ENCODE results near the gene ABCD1.
"Not testable (repeated sequence)": the region's sequence is repeated elsewhere in the genome, so short reads cannot be mapped to it uniquely, and the experiment has no call there.

Gene ABCD1

DNA sequence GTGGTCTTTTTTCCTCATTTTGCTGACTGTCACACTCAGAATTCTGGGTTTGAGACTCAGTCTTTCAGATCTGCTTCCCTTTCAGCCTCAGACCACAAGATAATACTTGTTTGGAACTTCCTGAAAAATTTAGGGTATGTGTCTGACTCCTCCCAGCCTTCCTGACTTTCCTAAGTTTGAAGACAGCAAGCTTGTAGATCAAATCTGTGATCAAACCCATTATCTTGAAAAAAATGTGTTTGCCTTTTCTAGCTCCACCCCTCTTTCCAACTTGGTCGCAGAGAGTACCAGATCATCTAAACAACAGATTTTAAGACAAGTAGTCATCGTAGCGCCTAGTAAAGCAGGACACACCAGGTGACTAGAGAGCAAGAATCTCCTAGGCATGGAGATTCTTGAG lies 10.4 kb upstream of the ABCD1 start:
- DNase-seq: no peak

DNA sequence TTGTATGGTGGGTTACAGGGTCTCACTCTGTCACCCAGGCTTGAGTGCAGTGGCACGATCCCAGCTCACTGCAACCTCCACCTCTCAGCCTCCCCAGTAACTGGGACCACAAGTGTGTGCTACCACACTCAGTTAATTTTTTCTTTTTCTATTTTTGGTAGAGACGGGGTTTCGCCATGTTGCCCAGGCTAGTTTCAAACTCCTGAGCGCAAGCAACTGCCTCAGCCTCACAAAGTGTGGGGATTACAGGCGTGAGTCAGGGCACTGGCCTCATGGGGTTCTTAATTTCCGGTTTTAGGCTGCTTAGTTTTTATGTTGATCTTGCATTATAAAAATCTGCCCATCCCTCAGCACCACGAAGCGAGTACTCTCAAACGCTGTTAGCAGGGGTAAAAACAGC lies 7.2 kb upstream of the ABCD1 start:
- DNase-seq: no peak

DNA sequence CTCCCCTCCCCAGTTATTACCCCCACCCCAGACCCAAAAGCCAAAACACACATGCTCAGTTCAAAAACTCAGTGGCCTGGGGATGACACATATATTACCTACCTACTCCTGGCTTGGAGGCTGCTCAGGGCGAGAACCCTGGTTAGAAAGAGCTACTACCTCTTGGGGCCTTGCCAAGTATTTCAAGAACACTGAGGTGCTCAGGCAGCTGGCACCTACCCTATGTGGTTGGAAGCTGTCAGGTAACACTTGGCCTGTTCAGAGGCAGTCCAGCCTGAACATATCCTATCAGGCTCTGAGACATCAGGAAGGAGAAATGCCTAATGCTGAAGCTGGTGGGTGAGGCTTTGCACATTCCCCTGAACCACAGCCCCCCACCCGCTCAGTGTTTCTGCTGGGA lies 5.4 kb upstream of the ABCD1 start:
- no peak for DNase-seq

DNA sequence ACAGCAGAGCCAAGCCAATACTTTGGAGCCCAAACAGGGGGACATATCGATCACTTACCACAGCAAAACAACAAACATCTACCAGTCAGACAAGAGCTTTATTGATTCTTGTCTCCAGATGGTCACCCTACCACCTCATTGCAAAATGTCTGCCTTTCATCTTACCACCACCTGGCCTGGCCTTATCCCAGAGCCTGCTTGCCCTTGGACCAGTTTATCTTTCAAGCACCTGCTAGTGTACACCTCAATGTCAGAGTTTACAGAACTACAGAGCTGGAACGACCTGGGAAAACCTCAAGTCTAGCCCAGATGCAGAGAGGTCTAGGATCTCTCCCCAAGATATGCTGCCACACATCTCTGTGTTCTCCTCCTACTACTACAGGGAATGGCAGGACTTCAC lies 5.0 kb upstream of the ABCD1 start:
- DNase-seq: no peak

DNA sequence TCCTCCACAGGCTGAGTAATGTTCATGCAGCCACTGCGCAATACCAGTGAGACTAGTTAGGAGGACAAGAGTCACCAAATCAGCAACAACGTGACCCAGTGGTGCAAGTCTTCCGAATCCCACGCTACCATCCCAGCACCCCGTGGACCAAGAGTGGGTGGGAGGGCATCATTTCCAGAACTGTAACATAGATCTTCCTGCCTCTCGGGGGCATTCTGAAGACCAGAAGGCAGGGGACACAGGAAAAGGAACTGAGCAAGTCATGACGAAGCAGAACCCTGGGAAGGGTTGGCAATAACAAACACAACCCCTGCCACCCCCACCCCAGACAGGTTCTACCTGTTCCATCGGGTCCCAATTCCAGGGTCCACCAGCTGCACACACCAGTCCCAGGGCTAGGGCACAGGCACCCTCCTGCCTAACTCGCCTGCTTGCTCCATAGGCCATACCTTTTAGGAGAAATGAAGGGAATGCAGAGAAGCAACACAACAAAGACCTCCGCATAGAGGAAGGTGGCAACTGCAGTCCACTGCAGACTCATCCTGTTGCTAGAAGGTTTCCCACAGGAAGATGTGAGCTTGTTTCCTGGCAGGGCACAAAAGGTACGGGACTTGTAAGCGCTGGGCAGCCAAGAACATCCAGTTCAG lies 1.8 kb upstream of the ABCD1 start:
- DNase-seq: no peak

DNA sequence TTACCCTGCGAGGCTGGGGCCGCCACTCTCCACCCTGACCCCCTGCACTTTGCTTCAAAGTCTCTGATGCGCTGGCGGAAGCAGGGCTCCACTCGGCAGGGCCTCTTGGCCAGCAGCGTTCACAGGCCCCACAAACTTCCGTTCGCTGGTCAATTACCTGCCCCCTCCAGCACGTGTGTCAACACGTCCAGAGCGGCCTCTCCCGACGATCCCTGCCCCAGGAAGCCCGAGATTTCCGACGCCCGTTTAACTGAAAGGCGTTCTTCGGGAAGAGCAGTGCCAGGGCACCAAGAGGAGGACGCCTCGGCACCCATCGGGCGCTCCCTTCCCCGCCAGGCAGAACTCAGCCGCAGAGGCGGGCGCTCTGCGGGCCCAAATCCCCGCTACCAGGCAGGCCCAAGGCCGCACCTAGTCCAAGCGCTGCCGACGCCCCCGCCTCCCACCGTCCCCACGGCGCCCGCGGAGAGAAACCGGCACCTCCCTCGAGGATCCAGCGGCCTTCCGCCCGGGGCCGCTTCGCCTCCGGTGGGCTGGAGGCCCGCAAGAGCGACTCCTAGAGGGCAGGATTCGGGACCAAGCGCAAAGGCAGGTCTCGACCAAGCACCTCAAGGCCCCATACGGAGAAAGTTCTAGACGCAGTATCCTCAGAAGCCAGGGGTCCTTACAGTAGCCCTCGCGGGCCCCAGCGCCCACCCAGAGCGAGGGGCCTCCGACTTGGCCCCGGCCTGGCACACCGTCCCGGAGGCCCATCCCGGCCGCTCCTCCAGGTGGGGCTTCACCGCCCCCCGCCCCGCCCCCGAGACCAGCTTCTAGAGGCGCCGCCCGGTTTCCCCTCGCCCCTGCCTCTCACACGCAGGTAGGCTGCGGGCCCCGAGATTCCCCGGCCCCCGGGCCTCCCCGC lies 1.1 kb upstream of the ABCD1 start:
- DNase-seq: no peak

DNA sequence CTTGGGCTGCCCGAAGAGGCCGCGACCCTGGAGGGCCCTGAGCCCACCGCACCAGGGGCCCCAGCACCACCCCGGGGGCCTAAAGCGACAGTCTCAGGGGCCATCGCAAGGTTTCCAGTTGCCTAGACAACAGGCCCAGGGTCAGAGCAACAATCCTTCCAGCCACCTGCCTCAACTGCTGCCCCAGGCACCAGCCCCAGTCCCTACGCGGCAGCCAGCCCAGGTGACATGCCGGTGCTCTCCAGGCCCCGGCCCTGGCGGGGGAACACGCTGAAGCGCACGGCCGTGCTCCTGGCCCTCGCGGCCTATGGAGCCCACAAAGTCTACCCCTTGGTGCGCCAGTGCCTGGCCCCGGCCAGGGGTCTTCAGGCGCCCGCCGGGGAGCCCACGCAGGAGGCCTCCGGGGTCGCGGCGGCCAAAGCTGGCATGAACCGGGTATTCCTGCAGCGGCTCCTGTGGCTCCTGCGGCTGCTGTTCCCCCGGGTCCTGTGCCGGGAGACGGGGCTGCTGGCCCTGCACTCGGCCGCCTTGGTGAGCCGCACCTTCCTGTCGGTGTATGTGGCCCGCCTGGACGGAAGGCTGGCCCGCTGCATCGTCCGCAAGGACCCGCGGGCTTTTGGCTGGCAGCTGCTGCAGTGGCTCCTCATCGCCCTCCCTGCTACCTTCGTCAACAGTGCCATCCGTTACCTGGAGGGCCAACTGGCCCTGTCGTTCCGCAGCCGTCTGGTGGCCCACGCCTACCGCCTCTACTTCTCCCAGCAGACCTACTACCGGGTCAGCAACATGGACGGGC lies 579 bp downstream of the ABCD1 start:
- DNase-seq: no peak

DNA sequence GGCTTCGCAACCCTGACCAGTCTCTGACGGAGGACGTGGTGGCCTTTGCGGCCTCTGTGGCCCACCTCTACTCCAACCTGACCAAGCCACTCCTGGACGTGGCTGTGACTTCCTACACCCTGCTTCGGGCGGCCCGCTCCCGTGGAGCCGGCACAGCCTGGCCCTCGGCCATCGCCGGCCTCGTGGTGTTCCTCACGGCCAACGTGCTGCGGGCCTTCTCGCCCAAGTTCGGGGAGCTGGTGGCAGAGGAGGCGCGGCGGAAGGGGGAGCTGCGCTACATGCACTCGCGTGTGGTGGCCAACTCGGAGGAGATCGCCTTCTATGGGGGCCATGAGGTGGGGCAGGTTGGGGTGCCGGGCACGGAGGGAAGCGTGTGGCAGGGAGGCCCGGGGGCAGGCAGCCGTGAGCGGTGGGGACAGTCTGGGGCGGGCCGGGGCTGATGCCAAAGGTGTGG lies 1.2 kb downstream of the ABCD1 start:
- DNase-seq: no peak

DNA sequence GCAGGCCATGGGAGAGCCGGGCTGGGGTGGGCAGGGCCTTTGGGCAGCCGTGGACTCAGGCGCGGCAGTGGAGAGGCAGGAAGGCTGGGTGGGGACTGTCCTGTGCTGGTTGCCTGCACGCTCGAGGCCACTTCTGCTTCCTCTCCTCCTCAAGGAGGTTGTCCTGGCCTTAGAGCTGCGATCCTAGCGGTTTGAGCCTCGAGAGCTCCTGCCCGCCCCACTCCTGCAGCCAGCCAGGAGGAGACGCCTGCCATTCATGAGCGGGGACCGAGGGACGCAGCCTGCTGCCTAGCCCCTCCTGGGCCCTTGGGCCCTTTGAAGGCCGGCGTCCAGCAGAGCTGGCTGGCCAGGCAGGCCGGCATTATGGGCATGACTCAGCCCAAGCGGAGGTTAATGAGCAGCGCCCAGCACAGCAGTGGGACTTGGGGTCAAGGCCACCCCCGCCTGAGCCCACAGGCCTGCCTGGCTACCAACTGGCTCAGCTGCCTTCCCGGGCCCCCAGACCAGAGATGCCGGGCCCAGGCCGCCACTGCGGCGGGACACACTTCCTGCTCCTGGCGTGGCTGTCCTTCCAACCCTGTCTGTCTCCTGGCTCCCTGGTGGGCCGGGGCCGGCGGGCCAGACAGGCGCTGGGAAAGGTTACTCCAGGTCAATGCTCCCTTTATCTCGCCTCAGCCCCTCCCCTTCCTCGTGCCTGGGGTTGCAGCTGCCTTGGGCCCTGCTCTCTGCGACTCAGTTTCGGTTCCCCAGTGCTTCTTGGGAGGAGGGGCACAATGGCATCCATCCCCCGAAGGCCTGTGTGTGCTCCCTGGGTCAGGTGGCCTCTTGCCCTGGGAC lies 1.8 kb downstream of the ABCD1 start:
- no peak for DNase-seq

DNA sequence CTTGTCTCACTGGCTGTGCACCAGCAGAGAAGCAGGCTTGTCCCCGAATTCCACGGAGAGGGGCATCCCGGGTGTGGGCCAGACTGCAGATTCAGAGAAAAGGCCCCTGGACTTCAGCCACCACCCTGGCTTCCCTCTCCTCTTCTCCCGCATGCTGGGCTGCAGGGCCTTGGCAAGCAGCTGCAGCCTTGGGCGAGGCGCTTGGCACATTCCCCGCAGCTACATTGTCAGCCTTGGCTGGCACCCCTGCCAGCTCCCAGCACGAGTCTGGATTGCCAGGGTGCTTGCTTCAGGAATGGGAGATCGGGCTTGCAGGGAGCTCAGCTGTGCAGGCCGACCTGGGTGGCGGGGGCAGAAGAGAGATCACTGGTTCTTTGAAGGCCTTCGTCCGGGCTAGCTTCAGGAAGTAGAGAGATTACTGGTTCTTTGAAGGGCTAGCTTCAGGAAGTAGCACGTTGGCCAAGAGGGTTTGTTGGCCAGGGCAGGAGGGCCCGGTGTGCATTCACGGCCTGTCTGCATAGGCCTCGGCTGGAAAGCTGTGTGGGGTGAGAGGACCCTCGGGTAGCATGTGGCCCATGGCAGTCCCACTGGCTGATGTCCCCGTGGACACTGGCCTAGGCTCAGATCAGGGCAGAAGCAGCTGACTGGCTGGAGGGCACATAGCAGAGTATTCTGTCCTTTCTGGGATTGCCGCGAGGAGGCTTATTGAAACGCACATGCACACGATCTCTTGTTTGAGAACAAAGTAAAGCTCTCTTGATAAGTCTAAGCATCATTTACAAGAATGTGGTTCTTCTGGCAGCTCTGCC lies 2.7 kb downstream of the ABCD1 start:
- no peak for DNase-seq

DNA sequence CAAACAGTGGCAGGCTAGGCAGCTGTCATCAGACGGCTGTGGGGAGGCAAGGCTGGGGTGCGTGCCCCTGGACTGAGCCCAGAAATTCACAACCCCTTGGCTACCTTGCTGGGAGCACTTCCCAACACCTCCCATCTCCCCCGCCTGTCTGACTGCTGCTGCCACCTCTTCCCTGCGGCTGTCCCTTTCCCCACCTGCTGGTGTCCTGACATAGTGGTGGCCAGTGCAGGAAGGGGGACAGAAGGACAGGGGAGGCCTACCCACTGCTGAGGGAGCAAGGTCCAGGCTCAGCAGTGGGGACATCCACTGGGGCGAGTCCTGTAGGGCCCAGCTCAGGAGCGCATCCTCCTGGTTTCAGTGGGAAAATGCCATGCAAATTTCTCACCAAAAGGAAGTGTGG lies 3.4 kb downstream of the ABCD1 start:
- DNase-seq: no peak

DNA sequence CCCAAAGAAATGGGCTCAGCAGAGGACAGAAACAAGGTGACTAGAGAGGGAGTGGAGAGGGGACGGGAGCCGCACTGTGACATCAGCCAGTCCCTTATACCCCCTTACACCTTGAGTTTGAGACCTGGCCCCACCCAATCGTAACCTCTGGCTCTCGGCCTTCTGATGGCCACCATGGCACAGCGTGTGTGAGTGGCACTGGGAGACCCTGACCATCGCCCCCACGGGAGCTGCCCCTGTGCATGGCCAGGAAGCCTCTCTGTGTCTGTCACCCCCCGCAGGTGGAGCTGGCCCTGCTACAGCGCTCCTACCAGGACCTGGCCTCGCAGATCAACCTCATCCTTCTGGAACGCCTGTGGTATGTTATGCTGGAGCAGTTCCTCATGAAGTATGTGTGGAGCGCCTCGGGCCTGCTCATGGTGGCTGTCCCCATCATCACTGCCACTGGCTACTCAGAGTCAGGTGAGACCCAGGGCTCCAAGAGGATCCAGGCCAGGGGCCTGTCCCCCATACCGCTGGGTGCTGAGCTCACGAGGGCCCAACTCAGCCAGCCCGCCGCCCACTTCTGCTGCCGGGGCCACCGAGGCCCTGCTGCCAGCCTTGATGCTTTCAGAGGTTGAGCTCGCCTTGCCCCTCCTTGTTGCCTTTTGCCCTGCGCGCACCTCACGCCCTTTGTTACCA lies 4.4 kb downstream of the ABCD1 start:
- DNase-seq: no peak

DNA sequence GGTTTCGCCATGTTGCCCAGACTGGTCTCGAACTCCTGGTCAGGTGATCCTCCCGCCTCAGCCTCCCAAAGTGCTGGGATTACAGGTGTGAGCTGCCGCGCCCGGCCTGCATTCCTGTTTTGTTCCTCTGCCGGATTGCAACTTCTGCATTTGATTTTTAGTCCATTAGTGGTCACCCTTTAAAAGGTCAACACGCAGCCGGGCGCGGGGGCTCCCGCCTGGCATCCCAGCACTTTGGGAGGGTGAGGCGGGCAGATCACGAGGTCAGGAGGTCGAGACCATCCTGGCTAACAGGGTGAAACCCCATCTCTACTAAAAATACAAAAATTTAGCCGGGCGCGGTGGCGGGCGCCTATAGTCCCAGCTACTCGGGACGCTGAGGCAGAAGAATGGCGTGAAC lies 5.5 kb downstream of the ABCD1 start:
- DNase-seq: not testable (repeated sequence)

DNA sequence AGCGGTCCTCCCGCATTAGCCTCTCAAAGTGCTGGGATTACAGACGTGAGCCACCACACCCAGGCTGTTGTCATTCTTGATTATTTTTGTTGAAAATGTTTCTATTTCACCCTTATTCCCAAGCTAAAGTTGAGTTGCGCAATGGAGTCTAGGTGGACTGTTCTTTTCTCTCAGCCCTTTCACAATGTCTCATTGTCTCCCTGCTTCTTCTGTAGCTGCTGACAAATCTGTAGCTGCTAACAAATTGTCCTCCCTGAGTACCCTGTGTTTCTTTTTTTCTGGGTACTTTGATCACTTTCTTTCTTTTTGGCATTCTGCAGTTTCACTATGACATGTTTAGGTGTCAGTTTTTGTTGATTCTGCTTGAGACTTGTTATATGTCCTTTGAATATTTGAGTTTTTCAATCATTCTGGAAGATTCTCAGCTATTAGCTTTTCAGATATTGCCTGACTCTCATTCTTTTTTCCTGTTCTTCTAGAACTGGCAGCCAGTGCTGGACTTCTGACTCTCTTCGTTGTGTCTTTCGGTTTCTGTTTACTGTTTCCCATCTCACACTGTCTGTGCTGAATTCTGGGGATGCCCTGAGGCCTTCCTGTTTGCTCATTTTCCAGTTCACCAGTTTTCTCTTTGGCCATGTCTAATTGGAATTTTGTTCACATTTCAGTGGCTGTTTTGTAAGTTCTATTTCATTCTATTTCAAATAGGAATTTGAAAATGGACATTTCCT lies 6.6 kb downstream of the ABCD1 start:
- no peak for DNase-seq

DNA sequence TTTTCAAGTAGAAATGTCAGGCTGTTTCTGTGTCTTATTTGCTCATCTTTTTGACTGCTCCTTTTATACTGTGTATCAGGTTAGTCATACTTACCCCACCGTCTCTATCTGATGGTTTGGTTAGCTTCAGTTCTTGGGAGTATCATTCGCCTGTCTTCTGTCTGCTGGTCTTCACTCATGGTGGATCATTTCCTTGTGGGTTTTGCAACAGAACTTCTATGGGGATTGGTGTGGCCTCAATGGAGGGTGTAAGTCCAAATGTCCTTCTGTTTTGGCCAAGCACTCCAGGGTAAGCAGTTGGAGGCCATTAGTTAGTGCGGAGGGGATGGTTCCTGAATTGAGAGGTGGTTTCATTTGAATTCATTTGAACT lies 7.2 kb downstream of the ABCD1 start:
- no peak for DNase-seq

DNA sequence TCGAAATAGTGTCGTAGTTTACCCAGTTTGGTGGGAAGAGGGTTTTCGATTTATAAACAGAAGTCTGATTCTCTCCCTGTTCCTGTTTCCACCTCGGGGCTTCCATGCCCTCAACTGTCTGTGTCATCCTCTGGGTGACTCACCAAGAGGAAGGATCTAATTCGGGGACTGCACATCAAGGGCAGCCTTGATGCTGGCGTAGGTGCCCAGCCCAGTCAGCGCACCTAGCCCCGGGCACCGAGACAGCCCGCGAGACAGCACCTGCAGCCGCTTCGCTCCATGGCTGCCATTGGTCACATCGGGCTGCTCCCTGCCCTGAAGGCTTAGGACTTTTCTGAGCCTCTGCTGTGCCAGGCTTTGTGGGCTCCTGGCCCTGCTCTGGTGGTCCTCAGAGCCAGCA lies 7.7 kb downstream of the ABCD1 start:
- no peak for DNase-seq

DNA sequence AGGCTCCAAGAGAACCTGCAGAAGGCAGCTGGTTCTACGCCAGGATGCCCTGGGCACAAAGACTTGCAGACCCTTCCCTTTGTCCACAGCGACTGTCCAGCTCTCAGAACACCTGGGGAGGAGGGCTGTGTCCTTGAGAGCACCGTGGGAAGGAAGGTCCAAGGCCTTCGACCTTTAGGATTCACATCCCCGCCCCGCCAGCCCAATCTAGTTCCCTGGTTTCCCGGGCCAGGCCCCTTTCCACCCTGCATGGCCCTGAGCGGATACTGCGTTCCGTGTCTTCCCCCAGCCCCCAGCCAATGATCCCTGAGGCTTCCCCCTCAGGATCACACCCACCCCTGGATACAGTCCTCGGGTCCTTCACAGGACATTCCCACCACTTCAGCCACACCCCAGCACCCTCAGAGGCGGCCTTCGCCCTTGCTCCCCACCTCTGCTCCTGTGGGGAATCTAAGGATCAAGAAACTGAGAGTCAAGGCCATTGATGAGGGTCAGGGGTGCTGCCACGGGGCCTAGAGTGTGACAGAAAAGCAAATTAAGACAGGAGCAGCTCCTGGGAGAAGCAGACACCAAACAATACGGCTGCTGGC lies 9.1 kb downstream of the ABCD1 start:
- no peak for DNase-seq

DNA sequence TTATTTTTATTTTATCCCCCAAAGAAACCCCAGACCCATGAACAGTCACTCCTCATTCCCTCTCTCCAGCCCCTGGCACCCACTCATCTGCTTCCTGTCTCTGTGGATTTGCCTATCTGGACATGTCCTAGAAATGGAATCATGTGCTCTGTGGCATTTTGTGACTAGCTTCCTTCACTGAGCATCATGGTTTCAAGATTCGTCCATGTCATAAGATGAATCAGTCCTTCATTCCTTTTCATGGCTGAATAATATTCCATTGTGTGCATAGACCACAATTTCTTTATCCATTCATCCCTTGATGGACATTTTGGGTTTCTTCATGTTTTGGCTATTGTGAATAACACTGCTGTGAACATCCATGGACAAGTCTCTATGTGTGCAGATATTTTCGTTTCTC lies 10.2 kb downstream of the ABCD1 start:
- DNase-seq: no peak

DNA sequence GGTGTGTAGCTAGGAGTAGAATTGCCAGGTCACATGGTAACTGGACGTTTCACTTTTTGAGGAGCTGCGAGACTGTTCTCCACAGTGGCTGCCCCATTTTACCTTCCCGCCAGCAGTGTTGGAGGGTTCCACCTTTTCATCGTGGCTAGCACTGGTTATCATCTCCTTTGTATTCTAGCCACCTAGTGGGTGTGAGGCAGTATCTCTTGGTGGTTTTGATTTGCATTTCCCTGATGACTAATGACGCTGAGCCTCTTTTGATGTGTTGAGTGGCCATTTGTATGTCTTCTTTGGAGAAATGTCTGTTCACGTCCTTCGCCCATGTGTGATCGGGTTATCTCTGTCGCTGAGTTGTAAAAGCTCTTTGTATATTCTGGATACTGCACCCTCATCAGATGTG lies 10.6 kb downstream of the ABCD1 start:
- no peak for DNase-seq

Measured in SHP77 treated with DMSO at 0.1 percent for 48 hours (cell line).